GM18505 (cell line): ENCODE data around the gene IGF2BP3.

Source experiments
- ATAC-seq: cut with Tn5 transposase; IDR thresholded peaks from one replicate; pipeline ENCODE4 v1.9.1; 2021; ENCODE audit not compliant: unreplicated experiment
- POLR2A ChIP-seq: IDR thresholded peaks from 4 replicates; pipeline ENCODE4 v1.6.1; 2011; ENCODE audit warnings: borderline replicate concordance; ENCODE audit not compliant: insufficient read depth, insufficient read length; ENCODE audit errors: extremely low read depth

Gene IGF2BP3

GRCh38 chr7:23394488-23395171 is 75.7 kb downstream of the IGF2BP3 start:
- TF ChIP-seq POLR2A, result no peak
- no peak for ATAC-seq

GRCh38 chr7:23393636-23394035 is 76.7 kb downstream of the IGF2BP3 start:
- ATAC-seq, result no peak
- TF ChIP-seq POLR2A, result no peak

- no peak for TF ChIP-seq POLR2A
- ATAC-seq, result no peak
Measured at GRCh38 chr7:23389701-23390100, 80.6 kb downstream of the IGF2BP3 start.

- no peak for TF ChIP-seq POLR2A
- ATAC-seq, result no peak
Measured at GRCh38 chr7:23387583-23387982, 82.7 kb downstream of the IGF2BP3 start.

- peak; percentile 61 for ATAC-seq
- TF ChIP-seq POLR2A, result no peak
Measured at GRCh38 chr7:23385140-23385539, 85.2 kb downstream of the IGF2BP3 start.

- no peak for ATAC-seq
- TF ChIP-seq POLR2A, result no peak
Measured at GRCh38 chr7:23383225-23383624, 87.1 kb downstream of the IGF2BP3 start.

GRCh38 chr7:23380961-23381360 is 89.3 kb downstream of the IGF2BP3 start:
- no peak for ATAC-seq
- TF ChIP-seq POLR2A, result no peak

GRCh38 chr7:23380556-23380955 is 89.7 kb downstream of the IGF2BP3 start:
- no peak for ATAC-seq
- no peak for TF ChIP-seq POLR2A

GRCh38 chr7:23378996-23379395 is 91.3 kb downstream of the IGF2BP3 start:
- no peak for ATAC-seq
- no peak for TF ChIP-seq POLR2A

GRCh38 chr7:23377134-23377533 is 93.2 kb downstream of the IGF2BP3 start:
- TF ChIP-seq POLR2A, result no peak
- no peak for ATAC-seq

GRCh38 chr7:23373151-23374004 is 96.9 kb downstream of the IGF2BP3 start:
- peak; percentile 51 for ATAC-seq
- TF ChIP-seq POLR2A, result no peak

GRCh38 chr7:23372611-23373010 is 97.7 kb downstream of the IGF2BP3 start:
- no peak for ATAC-seq
- TF ChIP-seq POLR2A, result no peak

- no peak for ATAC-seq
- TF ChIP-seq POLR2A, result no peak
Measured at GRCh38 chr7:23371654-23372053, 98.6 kb downstream of the IGF2BP3 start.
